ENCODE data around the gene ZC3HAV1L.

Gene ZC3HAV1L

GRCh38 chr7:139047970-139048369, 12.1 kb upstream of the ZC3HAV1L start:
- Histone ChIP-seq H3K79me2 (ENCODE audit: low read length) (no peaks in the 10 kb centered on the region), H3K9me2 (replicated peaks; ENCODE audit: insufficient read depth, low read length) (no peaks in the 10 kb centered on the region), H3K4me1 (ENCODE audit: low read length) (0 out of 2 replicates have a peak, but pooled peaks cover 7% of the 10 kb centered on the region), H2AFZ (ENCODE audit: low read length) (no peak overlapping the region), H3K27ac (ENCODE audit: low read length) (no peak overlapping the region), H4K20me1 (ENCODE audit: insufficient read depth, low read length) (no peaks in the 10 kb centered on the region), H3K4me2 (ENCODE audit: low read depth, low read length) (no peak overlapping the region), H3F3A (ENCODE audit: insufficient read depth, low read length) (0 out of 2 replicates have a peak, but pooled peaks cover 4% of the 10 kb centered on the region), H3K9ac (ENCODE audit: low read length) (no peak overlapping the region), H3K36me3 (replicated peaks; ENCODE audit: insufficient read depth, low read length) (no peaks in the 10 kb centered on the region; the same call in none of the 2 replicates), H3K4me3 (ENCODE audit: low read length) (no peak overlapping the region), H3K27me3 (replicated peaks; ENCODE audit: insufficient read depth, low read length) (no peaks in the 10 kb centered on the region), H3K9me3 (replicated peaks; ENCODE audit: insufficient read depth, low read length) (no peaks in the 10 kb centered on the region)
- TF ChIP-seq, protein P1, sequence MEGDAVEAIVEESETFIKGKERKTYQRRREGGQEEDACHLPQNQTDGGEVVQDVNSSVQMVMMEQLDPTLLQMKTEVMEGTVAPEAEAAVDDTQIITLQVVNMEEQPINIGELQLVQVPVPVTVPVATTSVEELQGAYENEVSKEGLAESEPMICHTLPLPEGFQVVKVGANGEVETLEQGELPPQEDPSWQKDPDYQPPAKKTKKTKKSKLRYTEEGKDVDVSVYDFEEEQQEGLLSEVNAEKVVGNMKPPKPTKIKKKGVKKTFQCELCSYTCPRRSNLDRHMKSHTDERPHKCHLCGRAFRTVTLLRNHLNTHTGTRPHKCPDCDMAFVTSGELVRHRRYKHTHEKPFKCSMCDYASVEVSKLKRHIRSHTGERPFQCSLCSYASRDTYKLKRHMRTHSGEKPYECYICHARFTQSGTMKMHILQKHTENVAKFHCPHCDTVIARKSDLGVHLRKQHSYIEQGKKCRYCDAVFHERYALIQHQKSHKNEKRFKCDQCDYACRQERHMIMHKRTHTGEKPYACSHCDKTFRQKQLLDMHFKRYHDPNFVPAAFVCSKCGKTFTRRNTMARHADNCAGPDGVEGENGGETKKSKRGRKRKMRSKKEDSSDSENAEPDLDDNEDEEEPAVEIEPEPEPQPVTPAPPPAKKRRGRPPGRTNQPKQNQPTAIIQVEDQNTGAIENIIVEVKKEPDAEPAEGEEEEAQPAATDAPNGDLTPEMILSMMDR (IDR thresholded peaks at IDR 0.05; ENCODE audit: low read length): no peak
- TF ChIP-seq EZH2phosphoT487 (IDR thresholded peaks at IDR 0.05; ENCODE audit: low read length) (no peak), EZH2 (optimal IDR thresholded peaks at IDR 0.05; ENCODE audit: low read depth, low read length) (no peak)
- DNase-seq: no peak

DNA sequence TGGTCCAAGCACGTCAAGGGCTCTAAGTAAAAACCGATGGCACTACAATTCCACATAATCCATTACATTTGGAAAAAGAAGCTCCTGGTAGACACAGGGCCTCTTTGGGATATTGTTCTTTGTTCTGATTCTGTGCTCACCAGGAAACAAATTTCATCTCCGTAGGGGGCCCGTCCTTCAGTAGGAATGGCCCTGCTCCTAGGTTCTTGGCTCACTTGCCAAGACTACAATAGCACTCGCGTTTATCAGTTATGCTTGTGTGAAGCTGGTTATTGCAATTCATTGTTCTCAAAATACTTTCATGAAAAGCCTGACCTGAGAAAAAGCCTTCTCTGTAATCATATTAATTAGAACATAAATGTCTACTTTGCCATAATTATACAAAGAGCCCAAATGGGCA, 10.3 kb upstream of the ZC3HAV1L start:
- Histone ChIP-seq H2AFZ (ENCODE audit: low read length) (no peak overlapping the region), H3K9me3 (replicated peaks; ENCODE audit: insufficient read depth, low read length) (no peaks in the 10 kb centered on the region), H3K79me2 (ENCODE audit: low read length) (no peaks in the 10 kb centered on the region), H3F3A (ENCODE audit: insufficient read depth, low read length) (0 out of 2 replicates have a peak, but pooled peaks cover 4% of the 10 kb centered on the region), H3K9me2 (replicated peaks; ENCODE audit: insufficient read depth, low read length) (no peaks in the 10 kb centered on the region), H3K27ac (ENCODE audit: low read length) (no peak overlapping the region), H3K4me1 (ENCODE audit: low read length) (0 out of 2 replicates have a peak, but pooled peaks cover 7% of the 10 kb centered on the region), H3K9ac (ENCODE audit: low read length) (no peak overlapping the region), H3K4me2 (ENCODE audit: low read depth, low read length) (no peak overlapping the region), H4K20me1 (ENCODE audit: insufficient read depth, low read length) (no peaks in the 10 kb centered on the region), H3K27me3 (replicated peaks; ENCODE audit: insufficient read depth, low read length) (no peaks in the 10 kb centered on the region), H3K4me3 (ENCODE audit: low read length) (no peak overlapping the region), H3K36me3 (replicated peaks; ENCODE audit: insufficient read depth, low read length) (no peaks in the 10 kb centered on the region; the same call in none of the 2 replicates)
- DNase-seq: no peak
- TF ChIP-seq EZH2 (optimal IDR thresholded peaks at IDR 0.05; ENCODE audit: low read depth, low read length) (no peak), EZH2phosphoT487 (IDR thresholded peaks at IDR 0.05; ENCODE audit: low read length) (no peak)
- TF ChIP-seq, protein P1 (IDR thresholded peaks at IDR 0.05; ENCODE audit: low read length): no peak

- Histone ChIP-seq H3K9me3 (replicated peaks; ENCODE audit: insufficient read depth, low read length) (no peaks in the 10 kb centered on the region), H4K20me1 (ENCODE audit: insufficient read depth, low read length) (no peaks in the 10 kb centered on the region), H3K9me2 (replicated peaks; ENCODE audit: insufficient read depth, low read length) (no peaks in the 10 kb centered on the region), H3K4me2 (ENCODE audit: low read depth, low read length) (peak overlapping the region; percentile 1; the same call in 1 of the 2 replicates), H3K79me2 (ENCODE audit: low read length) (no peaks in the 10 kb centered on the region), H3K9ac (ENCODE audit: low read length) (no peak overlapping the region), H3K27me3 (replicated peaks; ENCODE audit: insufficient read depth, low read length) (no peaks in the 10 kb centered on the region), H3K4me1 (ENCODE audit: low read length) (0 out of 2 replicates have a peak, but pooled peaks cover 7% of the 10 kb centered on the region), H3K27ac (ENCODE audit: low read length) (no peak overlapping the region; the same call in 1 of the 2 replicates), H3F3A (ENCODE audit: insufficient read depth, low read length) (0 out of 2 replicates have a peak, but pooled peaks cover 4% of the 10 kb centered on the region), H3K36me3 (replicated peaks; ENCODE audit: insufficient read depth, low read length) (no peaks in the 10 kb centered on the region; the same call in none of the 2 replicates), H2AFZ (ENCODE audit: low read length) (no peak overlapping the region), H3K4me3 (ENCODE audit: low read length) (no peak overlapping the region)
- TF ChIP-seq, protein P1 (IDR thresholded peaks at IDR 0.05; ENCODE audit: low read length): no peak
- TF ChIP-seq EZH2phosphoT487 (IDR thresholded peaks at IDR 0.05; ENCODE audit: low read length) (no peak), EZH2 (optimal IDR thresholded peaks at IDR 0.05; ENCODE audit: low read depth, low read length) (no peak)
- DNase-seq: peak; percentile 35
Measured at GRCh38 chr7:139044813-139045794, 9.3 kb upstream of the ZC3HAV1L start.

Data from MM.1S (cell line).